HL-60 (cell line): ENCODE results near the gene MICALL2.

Experiments
- GABPA ChIP-seq: IDR thresholded peaks from 2 replicates; pipeline ENCODE4 v1.6.1; 2012; ENCODE audit warnings: low read depth
- TF ChIP-seq, protein P1 (sequence below): IDR thresholded peaks from one replicate; pipeline ENCODE4 v1.5.1; 2011; ENCODE audit warnings: low read length, control low read depth, inconsistent platforms; ENCODE audit not compliant: insufficient read depth
- TF ChIP-seq, protein P2 (sequence below): IDR thresholded peaks from 2 replicates; pipeline ENCODE4 v1.6.1; 2012; ENCODE audit warnings: low read depth; ENCODE audit not compliant: insufficient replicate concordance

DNA sequence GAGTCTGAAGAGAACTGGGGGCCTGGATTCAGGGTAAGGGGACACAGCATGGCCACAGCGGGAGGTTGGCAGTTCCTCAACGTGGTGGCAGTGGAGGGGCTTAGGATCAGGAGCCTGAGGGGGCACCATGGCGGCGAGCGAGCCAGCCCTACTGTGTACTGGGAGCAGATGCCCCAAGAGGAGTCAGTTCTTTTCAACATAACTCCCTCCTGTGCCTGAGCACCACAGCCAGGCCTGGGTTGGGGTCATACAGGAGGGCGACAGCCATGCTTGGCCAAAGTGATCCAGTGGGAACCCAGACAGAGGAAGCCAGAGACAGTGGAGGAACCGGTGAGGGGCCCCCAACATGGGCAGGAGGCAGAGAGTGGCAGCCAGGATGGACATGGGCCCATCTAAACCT, 65.8 kb downstream of the MICALL2 start:
- TF ChIP-seq, protein P1, sequence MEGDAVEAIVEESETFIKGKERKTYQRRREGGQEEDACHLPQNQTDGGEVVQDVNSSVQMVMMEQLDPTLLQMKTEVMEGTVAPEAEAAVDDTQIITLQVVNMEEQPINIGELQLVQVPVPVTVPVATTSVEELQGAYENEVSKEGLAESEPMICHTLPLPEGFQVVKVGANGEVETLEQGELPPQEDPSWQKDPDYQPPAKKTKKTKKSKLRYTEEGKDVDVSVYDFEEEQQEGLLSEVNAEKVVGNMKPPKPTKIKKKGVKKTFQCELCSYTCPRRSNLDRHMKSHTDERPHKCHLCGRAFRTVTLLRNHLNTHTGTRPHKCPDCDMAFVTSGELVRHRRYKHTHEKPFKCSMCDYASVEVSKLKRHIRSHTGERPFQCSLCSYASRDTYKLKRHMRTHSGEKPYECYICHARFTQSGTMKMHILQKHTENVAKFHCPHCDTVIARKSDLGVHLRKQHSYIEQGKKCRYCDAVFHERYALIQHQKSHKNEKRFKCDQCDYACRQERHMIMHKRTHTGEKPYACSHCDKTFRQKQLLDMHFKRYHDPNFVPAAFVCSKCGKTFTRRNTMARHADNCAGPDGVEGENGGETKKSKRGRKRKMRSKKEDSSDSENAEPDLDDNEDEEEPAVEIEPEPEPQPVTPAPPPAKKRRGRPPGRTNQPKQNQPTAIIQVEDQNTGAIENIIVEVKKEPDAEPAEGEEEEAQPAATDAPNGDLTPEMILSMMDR = no peak
- no peak for TF ChIP-seq GABPA
- TF ChIP-seq, protein P2, sequence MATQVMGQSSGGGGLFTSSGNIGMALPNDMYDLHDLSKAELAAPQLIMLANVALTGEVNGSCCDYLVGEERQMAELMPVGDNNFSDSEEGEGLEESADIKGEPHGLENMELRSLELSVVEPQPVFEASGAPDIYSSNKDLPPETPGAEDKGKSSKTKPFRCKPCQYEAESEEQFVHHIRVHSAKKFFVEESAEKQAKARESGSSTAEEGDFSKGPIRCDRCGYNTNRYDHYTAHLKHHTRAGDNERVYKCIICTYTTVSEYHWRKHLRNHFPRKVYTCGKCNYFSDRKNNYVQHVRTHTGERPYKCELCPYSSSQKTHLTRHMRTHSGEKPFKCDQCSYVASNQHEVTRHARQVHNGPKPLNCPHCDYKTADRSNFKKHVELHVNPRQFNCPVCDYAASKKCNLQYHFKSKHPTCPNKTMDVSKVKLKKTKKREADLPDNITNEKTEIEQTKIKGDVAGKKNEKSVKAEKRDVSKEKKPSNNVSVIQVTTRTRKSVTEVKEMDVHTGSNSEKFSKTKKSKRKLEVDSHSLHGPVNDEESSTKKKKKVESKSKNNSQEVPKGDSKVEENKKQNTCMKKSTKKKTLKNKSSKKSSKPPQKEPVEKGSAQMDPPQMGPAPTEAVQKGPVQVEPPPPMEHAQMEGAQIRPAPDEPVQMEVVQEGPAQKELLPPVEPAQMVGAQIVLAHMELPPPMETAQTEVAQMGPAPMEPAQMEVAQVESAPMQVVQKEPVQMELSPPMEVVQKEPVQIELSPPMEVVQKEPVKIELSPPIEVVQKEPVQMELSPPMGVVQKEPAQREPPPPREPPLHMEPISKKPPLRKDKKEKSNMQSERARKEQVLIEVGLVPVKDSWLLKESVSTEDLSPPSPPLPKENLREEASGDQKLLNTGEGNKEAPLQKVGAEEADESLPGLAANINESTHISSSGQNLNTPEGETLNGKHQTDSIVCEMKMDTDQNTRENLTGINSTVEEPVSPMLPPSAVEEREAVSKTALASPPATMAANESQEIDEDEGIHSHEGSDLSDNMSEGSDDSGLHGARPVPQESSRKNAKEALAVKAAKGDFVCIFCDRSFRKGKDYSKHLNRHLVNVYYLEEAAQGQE = no peak
